CD4-positive, alpha-beta T cell treated with Interleukin-6 at 100 ng/mL for 8 hours (primary cell): Measurements from ENCODE around the gene RABGAP1L.

Experiments
- DNase-seq: peaks from one replicate; pipeline ENCODE4 v3.0.0-alpha.2; 2020; ENCODE audit warnings: mixed read lengths, low spot score

RABGAP1L gene

GRCh38 chr1:174966008-174966572, 806.8 kb downstream of the RABGAP1L start:
- no peak for DNase-seq

- DNase-seq: peak; percentile 47
These were observed 808.8 kb downstream of the RABGAP1L start for GRCh38 chr1:174967845-174968705.

GRCh38 chr1:174968750-174969244, 809.5 kb downstream of the RABGAP1L start:
- peak; percentile 77 for DNase-seq

GRCh38 chr1:174969977-174970376, 810.7 kb downstream of the RABGAP1L start:
- no peak for DNase-seq

- DNase-seq: no peak
These were observed 812.1 kb downstream of the RABGAP1L start for GRCh38 chr1:174971466-174971865.

GRCh38 chr1:174971902-174972301, 812.6 kb downstream of the RABGAP1L start:
- DNase-seq: no peak

DNA sequence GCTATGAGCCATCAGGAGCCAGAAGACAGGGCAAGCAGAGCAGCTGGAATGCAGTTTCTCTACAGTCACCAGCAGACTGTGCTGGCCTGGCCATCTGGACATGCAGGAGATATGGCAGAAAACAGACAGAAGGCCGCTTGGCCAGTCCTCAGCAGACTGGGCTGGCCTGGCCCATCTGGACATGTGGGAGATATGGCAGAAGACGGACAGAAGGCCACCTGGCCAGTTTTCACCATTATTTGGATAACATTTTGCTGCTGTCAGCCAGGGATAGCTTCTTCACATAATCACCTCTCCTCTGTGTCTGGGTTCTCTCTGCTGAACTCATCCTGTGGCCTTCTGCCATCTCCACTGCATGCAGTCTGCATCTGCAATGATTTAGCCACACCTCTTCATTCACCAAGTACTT, 815.4 kb downstream of the RABGAP1L start:
- DNase-seq: no peak

DNA sequence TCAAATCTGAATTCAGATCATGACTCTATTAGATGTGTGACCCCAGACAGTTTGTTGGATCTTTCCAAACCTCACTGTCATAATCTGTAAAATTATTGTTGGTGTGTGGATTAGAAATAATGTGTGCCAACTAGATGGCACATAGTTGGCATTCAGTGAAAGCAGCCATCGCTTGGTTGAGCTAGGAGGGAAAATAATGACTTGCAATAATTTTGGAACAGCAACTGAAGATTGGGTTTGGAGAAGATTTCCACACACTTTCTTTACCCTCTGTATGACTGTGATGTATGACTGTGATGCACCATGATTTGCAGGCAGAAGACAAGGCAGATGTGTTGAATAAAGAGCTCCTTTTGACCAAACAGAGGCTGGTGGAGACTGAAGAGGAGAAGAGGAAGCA, 816.4 kb downstream of the RABGAP1L start:
- no peak for DNase-seq

- DNase-seq: no peak
These were observed 817.3 kb downstream of the RABGAP1L start for GRCh38 chr1:174976436-174977108.

DNA sequence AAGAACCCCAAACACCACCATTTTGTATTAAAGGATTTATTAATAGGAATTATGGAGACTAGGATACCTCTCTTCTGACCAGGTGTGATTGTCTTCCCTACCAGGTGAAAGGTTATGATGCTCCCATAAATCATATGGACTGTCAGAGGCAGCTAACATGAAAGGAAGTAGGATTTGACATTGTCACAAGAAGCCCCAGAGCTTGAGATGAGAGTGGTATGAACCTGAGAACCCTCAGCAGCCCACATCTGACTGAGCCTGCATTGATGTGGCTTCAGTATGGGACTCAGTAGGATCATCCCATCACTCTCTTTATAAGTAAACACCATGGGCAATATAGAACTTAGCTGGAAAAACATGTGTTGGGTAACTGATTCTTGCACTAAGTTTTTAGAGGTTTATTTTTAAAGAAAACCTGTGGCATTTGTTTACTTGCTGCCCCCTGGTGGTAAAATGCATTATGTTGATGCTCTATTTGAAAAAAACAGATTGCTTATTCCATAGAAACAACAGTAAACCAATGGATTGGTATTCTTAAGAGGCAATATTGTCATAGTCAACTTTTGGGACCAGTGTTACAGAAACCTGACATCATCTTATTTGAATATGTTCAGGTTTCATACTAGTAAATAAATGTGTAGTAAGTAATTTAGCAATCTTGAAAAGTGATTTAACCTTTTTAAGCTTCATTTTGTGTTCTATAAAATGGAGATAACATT, 823.8 kb downstream of the RABGAP1L start:
- DNase-seq: peak; percentile 57

DNA sequence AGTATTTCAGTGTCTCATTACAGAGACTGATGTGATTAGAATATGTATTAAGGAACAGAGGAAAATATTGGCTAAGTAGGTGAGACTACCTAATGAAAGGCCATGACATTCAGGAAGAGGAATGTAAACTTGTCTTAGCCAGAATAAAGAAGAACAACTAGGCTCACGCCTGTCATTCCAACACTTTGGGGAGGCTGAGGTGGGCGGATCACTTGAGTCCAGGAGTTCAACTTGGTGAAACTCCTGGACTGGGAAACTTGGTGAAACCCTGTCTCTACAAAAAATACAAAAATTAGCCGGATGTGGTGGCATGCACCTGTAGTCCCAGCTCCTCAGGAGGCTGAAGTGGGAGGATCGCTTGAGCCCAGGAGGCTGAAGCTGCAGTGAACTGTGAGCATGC, 825.6 kb downstream of the RABGAP1L start:
- DNase-seq: no peak

DNA sequence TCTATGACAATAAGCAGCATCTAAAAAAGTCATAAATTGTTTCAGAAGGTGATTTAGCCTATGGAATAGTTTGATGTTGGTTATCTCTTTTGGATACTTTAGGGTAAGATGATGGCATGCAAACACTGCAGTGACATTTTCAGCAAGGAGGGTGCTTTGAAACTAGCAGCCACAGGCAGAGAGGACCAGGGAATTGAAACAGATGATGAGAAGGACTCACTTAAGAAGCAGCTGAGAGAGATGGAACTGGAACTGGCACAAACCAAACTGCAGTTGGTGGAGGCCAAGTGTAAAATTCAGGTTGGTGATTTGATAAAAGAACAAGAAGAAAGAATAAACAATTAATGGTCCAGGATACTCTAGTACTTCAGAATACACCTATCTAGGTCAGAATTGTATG, 829.2 kb downstream of the RABGAP1L start:
- no peak for DNase-seq

DNA sequence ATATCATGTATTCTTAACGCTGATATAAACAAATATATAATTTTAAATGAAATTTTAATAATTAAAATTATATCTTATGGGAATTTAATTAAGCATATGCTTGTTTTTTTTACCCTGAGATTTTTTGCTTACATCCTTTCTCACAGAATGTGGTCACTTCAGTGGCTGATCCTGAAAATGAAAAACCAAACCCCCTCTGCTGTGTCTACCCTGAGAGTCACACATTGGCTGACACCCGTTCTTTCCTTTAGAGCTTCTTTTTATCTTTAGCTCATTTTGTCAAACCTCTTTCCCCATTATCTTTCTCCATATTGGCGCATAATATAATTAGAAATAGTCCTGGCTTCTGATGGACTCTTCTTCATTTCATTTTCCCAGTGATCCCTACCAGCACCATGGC, 829.7 kb downstream of the RABGAP1L start:
- no peak for DNase-seq

GRCh38 chr1:174989536-174990220, 830.4 kb downstream of the RABGAP1L start:
- DNase-seq: no peak

GRCh38 chr1:174990382-174990999, 831.2 kb downstream of the RABGAP1L start:
- peak; percentile 21 for DNase-seq

- no peak for DNase-seq
These were observed 832.2 kb downstream of the RABGAP1L start for GRCh38 chr1:174991473-174991872.

GRCh38 chr1:174995121-174995520, 835.8 kb downstream of the RABGAP1L start:
- DNase-seq: no peak

DNA sequence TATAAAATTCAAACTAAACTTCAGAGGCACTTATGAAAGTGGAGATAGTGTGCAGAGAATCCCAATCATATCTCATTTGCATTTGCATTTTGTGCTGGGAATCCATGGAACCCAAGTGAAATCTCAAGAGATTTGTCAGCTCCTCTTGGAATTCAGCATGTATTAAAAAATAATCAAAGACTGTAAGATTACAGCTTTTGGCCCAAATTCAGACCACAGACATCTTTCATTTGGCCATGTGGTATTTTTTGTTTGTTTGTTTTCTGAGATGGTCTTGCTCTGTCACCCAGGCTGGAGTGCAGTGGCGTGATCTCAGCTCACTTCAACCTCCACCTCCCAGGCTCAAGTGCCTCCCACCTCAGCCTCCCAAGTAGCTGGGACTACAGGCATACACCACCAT, 836.6 kb downstream of the RABGAP1L start:
- DNase-seq: no peak

- DNase-seq: no peak
These were observed 837.2 kb downstream of the RABGAP1L start for GRCh38 chr1:174996476-174996875.

DNA sequence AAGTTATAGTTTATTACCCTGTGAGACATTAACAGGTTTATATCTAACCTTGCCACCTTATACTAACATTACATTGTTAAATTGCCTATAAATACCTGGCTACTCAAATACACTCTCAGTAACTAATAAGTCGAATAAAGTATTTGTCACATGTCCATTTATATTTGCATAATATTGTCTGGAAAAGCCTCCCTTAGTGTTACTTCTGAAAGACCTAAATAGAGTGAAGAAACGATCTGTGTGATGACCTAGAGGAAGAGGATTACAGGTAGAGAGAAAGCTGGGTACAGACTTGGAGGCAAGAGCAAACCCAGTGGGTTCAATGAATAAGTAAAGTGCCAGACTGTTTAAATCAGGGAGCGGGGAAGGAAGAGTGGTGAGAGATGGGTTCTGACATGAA, 837.7 kb downstream of the RABGAP1L start:
- no peak for DNase-seq

DNA sequence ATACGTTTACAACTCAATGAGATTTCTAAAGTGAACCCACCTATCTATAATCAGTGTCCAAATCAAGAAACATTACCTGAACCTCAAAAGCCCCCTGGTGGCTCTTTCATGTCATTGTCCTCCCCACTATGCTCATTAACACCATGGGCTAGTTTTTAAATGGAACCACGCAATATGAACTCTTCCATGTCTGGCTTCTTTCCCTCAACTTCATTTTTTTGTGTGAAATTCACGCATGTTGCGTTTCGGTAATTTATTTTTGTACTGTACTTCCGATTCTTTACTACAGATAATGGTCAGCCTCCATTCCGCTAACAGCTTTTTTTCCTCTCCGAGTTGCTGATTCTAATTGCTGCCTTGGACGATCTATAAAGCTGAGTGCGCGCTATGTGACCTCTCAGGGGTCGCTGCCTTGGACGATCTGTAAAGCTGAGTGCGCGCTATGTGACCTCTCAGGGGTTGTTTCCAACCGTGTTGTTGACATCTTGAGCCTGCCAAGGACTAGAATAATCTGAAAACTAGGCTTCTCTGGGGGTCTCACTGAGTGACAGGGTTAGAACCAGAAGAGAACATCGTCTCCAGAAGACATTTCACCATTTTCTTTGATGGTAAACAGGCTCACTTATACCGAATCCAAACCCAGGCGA, 839.4 kb downstream of the RABGAP1L start:
- DNase-seq: peak; percentile 71
